HCT116 (cell line): Measurements from ENCODE around the gene KLC4. TPM values are rescaled to one million over a fixed set of nuclear protein-coding genes. Genes with fewer than 3 reads are reported as not detected.

Experiments used
- ATAC-seq: fragments of 200-7000 bp; cut with Tn5 transposase; 2 replicates; pipeline ENCODE4 v1.9.1; 2020; ENCODE audit warnings: mild to moderate bottlenecking, moderate library complexity
- BruUV-seq: library from RNA; stranded (reverse); fragments of 400-500 nt; replicated peaks from 2 replicates; lab custom pipeline; 2021; lab: Mats Ljungman, UMichigan
- CTCF ChIA-PET: fragments of 300-600 bp; sonication (Branson Sonifier 250); formaldehyde crosslinking; loops from one replicate; lab custom pipeline; 2021; ENCODE audit warnings: antibody characterized with exemption; lab: Charles Lee
- POLR2A ChIA-PET: fragments of 300-600, 350-600 bp; sonication (Branson Sonifier 250); formaldehyde crosslinking; loops from one replicate; lab custom pipeline; 2021; ENCODE audit warnings: antibody characterized with exemption; lab: Charles Lee
- RAD21 ChIA-PET, 2 experiments: fragments of 300-600 bp; sonication (Branson Sonifier 250); formaldehyde crosslinking; loops; one replicate each; lab custom pipeline; 2023; ENCODE audit warnings: low total read pairs in 2 of 2; ENCODE audit not compliant: uncharacterized antibody in 2 of 2, unreplicated experiment in 2 of 2, low non-redundant PET in 1 of 2; lab: Charles Lee
- DNase-seq: peaks from one replicate; pipeline ENCODE4 v3.0.0-alpha.2; 2010; ENCODE audit warnings: low read depth, low spot score
- H2AFZ ChIP-seq: fragments of 200-600 bp; shearing (Covaris generic), sonication (generic); 2 replicates; pipeline ENCODE4 v1.6.1; 2017; ENCODE audit warnings: low read depth, mixed run types, mixed read lengths, antibody characterized with exemption, low read length; ENCODE audit not compliant: poor library complexity, severe bottlenecking
- H3K27ac ChIP-seq: 2 replicates; pipeline ENCODE4 v1.5.1; 2012; ENCODE audit warnings: low read depth, low read length
- H3K27me3 ChIP-seq: fragments of 200-600 bp; sonication (generic); 2 replicates; pipeline ENCODE4 v1.6.1; 2016; ENCODE audit warnings: mixed run types, low read length, mixed read lengths; ENCODE audit not compliant: insufficient read depth
- H3K36me3 ChIP-seq, 2 experiments: fragments of 200-500 bp in 1 of 2; fragments of 200-600 bp in 1 of 2; sonication (Bioruptor generic) in 1 of 2; sonication (generic) in 1 of 2; 2 replicates each; pipeline versions ENCODE4 v1.5.1 to v1.6.1; 2014 to 2016; ENCODE audit warnings: low read length in 2 of 2, inconsistent platforms in 1 of 2, mixed read lengths in 1 of 2, mixed run types in 1 of 2; ENCODE audit not compliant: insufficient read depth in 2 of 2, control insufficient read depth in 1 of 2
- H3K4me1 ChIP-seq, 2 experiments: fragments of 200-600 bp in 1 of 2; sonication (generic) in 1 of 2; 2 replicates each; pipeline versions ENCODE4 v1.5.1 to v1.6.1; 2012 to 2017; ENCODE audit warnings: low read length in 2 of 2, inconsistent platforms in 1 of 2, mild to moderate bottlenecking in 1 of 2, mixed read lengths in 1 of 2, mixed run types in 1 of 2, moderate library complexity in 1 of 2; ENCODE audit not compliant: insufficient read depth in 2 of 2, control insufficient read depth in 1 of 2
- H3K4me2 ChIP-seq: fragments of 200-600 bp; sonication (generic); 2 replicates; pipeline ENCODE4 v1.6.1; 2017; ENCODE audit warnings: mixed run types, low read length, mixed read lengths
- H3K4me3 ChIP-seq, 2 experiments: fragments of 200-600 bp in 1 of 2; sonication (generic) in 1 of 2; replicated peaks in 1 of 2; 2 replicates each; pipeline ENCODE4 v1.5.1; 2011 to 2016; ENCODE audit warnings: low read length in 2 of 2, control low read depth in 1 of 2, low read depth in 1 of 2, mild to moderate bottlenecking in 1 of 2, mixed read lengths in 1 of 2, mixed run types in 1 of 2
- H3K79me2 ChIP-seq: fragments of 200-600 bp; sonication (generic); 2 replicates; pipeline ENCODE4 v1.6.1; 2017; ENCODE audit warnings: mild to moderate bottlenecking, mixed run types, low read length, moderate library complexity, mixed read lengths; ENCODE audit not compliant: insufficient read depth
- H3K9ac ChIP-seq: fragments of 200-600 bp; sonication (generic); 2 replicates; pipeline ENCODE4 v1.6.1; 2016; ENCODE audit warnings: low read length, mixed read lengths
- H3K9me2 ChIP-seq: fragments of 200-600 bp; sonication (generic), shearing (Covaris generic); 2 replicates; pipeline ENCODE4 v1.6.1; 2017; ENCODE audit warnings: mixed run types, mild to moderate bottlenecking, moderate library complexity; ENCODE audit not compliant: insufficient read depth
- H3K9me3 ChIP-seq, 2 experiments: fragments of 200-500 bp in 1 of 2; fragments of 200-600 bp in 1 of 2; sonication (Bioruptor generic) in 1 of 2; sonication (generic) in 1 of 2; 2 replicates each; pipeline ENCODE4 v1.6.1; 2014 to 2017; ENCODE audit warnings: low read length in 2 of 2, mixed read lengths in 2 of 2, inconsistent platforms in 1 of 2, low read depth in 1 of 2, mild to moderate bottlenecking in 1 of 2, mixed run types in 1 of 2, moderate library complexity in 1 of 2; ENCODE audit not compliant: control insufficient read depth in 1 of 2, insufficient read depth in 1 of 2
- H4K20me1 ChIP-seq: fragments of 200-600 bp; sonication (generic), shearing (Covaris generic); 2 replicates; pipeline ENCODE4 v1.6.1; 2017; ENCODE audit warnings: mixed run types, mild to moderate bottlenecking, moderate library complexity; ENCODE audit not compliant: insufficient read depth
- CTCF ChIP-seq, 3 experiments: fragments of 200-600 bp in 1 of 3; sonication (generic) in 1 of 3; IDR thresholded peaks in 2 of 3; conservative IDR thresholded peaks in 1 of 3; 2 replicates each; pipeline ENCODE4 v1.5.1; 2012 to 2017; ENCODE audit warnings: low read depth in 2 of 3, low read length in 2 of 3, antibody characterized with exemption in 1 of 3, borderline replicate concordance in 1 of 3, control low read depth in 1 of 3, mild to moderate bottlenecking in 1 of 3, mixed read lengths in 1 of 3, mixed run types in 1 of 3, moderate library complexity in 1 of 3; ENCODE audit not compliant: insufficient read depth in 1 of 3
- ELF1 ChIP-seq: IDR thresholded peaks from 2 replicates; pipeline ENCODE4 v1.6.1; 2012; ENCODE audit warnings: low read depth, borderline replicate concordance
- JUND ChIP-seq: IDR thresholded peaks from 2 replicates; pipeline ENCODE4 v1.6.1; 2012
- POLR2A ChIP-seq: IDR thresholded peaks from 2 replicates; pipeline ENCODE4 v1.7.0; 2011; ENCODE audit warnings: borderline replicate concordance; ENCODE audit not compliant: insufficient read depth, insufficient read length; ENCODE audit errors: extremely low read depth
- POLR2AphosphoS5 ChIP-seq: IDR thresholded peaks from 2 replicates; pipeline ENCODE4 v1.6.1; 2011; ENCODE audit warnings: mild to moderate bottlenecking, low read depth, low read length, moderate library complexity
- SIN3A ChIP-seq: IDR thresholded peaks from 2 replicates; pipeline ENCODE4 v1.6.1; 2012; ENCODE audit warnings: low read depth
- SP1 ChIP-seq: IDR thresholded peaks from 2 replicates; pipeline ENCODE4 v1.6.1; 2012; ENCODE audit warnings: low read depth
- SRF ChIP-seq: IDR thresholded peaks from 2 replicates; pipeline ENCODE4 v1.6.1; 2012; ENCODE audit warnings: low read depth
- intact Hi-C: fragments of 100-400 bp; cut with micrococcal nuclease; formaldehyde crosslinking; loops from 2 replicates; pipeline ENCODE4 v1.10.0; 2022
- total RNA-seq: library from RNA; stranded (reverse); gene quantifications from one replicate; pipeline ENCODE4 v1.2.1, GENCODE V29; 2021; ENCODE audit not compliant: unreplicated experiment

Gene KLC4
- total RNA-seq, 1 experiment from 2014 or later = 16.2 TPM

- TF ChIP-seq ELF1 (no peak), CTCF (IDR thresholded peaks at IDR 0.05 in 2 of 3, conservative IDR thresholded peaks at IDR 0.05 in 1 of 3; ENCODE audit: borderline replicate concordance in 1 of 3, insufficient read depth in 1 of 3, low read depth in 2 of 3, low read length in 2 of 3) (no peak), SP1 (no peak), JUND (no peak), SRF (no peak)
Measured at GRCh38 chr6:43105538-43106222, 46.2 kb downstream of the KLC4 start (continued).

GRCh38 chr6:43107344-43108062, 48.1 kb downstream of the KLC4 start:
- no TSS peak for BruUV-seq
- no peak overlapping the region for H3K4me3 ChIP-seq
- H2AFZ ChIP-seq = no peak overlapping the region
- DNase-seq = no peak
- H3K9me2 ChIP-seq = no peaks in the 10 kb centered on the region
- TF ChIP-seq POLR2A (no peak), SP1 (no peak), SIN3A (no peak), POLR2AphosphoS5 (no peak)
- 0 out of 2 replicates have a peak, but pooled peaks cover 8% of the 10 kb centered on the region for H4K20me1 ChIP-seq
- H3K27ac ChIP-seq = no peak overlapping the region
- H3K4me1 ChIP-seq = peaks cover 8 to 13% of the 10 kb centered on the region in 2 experiments; a peak in 2 of 4 replicates
- H3K9ac ChIP-seq = no peak overlapping the region
- POLR2A ChIA-PET = no interaction called here
- ATAC-seq = no peak
- no peaks in the 10 kb centered on the region for H3K36me3 ChIP-seq
- H3K27me3 ChIP-seq = no peaks in the 10 kb centered on the region
- no peak overlapping the region for H3K4me2 ChIP-seq
- no peaks in the 10 kb centered on the region for H3K9me3 ChIP-seq
- RAD21 ChIA-PET = no interaction called here
- peaks cover 53% of the 10 kb centered on the region for H3K79me2 ChIP-seq
- intact Hi-C loops = no loop called here
- CTCF ChIA-PET = no interaction called here
